PC-3 (cell line): ENCODE data around the gene STK16. TPM values are rescaled to one million over a fixed set of nuclear protein-coding genes. Genes with fewer than 3 reads are reported as not detected.
A peak's percentile ranks its signal among the peaks of the same experiment; 100 is the strongest.

Experiments
- ATAC-seq: fragments of 200-7000 bp; cut with Tn5 transposase; 2 replicates; pipeline ENCODE4 v1.9.1; 2020; ENCODE audit warnings: mild to moderate bottlenecking, moderate library complexity
- BruUV-seq: library from RNA; stranded (reverse); fragments of 400-500 nt; replicated peaks from 2 replicates; lab custom pipeline; 2021; lab: Mats Ljungman, UMichigan
- CTCF ChIA-PET: fragments of 300-600 bp; sonication (Branson Sonifier 250); formaldehyde crosslinking; loops from one replicate; lab custom pipeline; 2022; ENCODE audit warnings: antibody characterized with exemption; lab: Charles Lee
- POLR2A ChIA-PET: fragments of 300-600 bp; sonication (Branson Sonifier 250); formaldehyde crosslinking; loops from one replicate; lab custom pipeline; 2022; ENCODE audit warnings: antibody characterized with exemption; ENCODE audit not compliant: unreplicated experiment; lab: Charles Lee
- DNase-seq: peaks from one replicate; pipeline ENCODE4 v3.0.0-alpha.2; 2015
- H2AFZ ChIP-seq: fragments of 300-600 bp; sonication (generic); 2 replicates; pipeline ENCODE4 v1.6.0; 2016; ENCODE audit warnings: antibody characterized with exemption, low read length
- H3F3A ChIP-seq: fragments of 300-600 bp; sonication (generic); one replicate; pipeline ENCODE4 v1.6.0; 2017; ENCODE audit warnings: antibody characterized with exemption, low read length, control low read depth, mild to moderate bottlenecking; ENCODE audit not compliant: unreplicated experiment
- H3K27ac ChIP-seq: fragments of 300-600 bp; sonication (generic); 2 replicates; pipeline ENCODE4 v1.5.1; 2016; ENCODE audit warnings: mild to moderate bottlenecking, low read length
- H3K27me3 ChIP-seq: fragments of 300-600 bp; sonication (generic); 2 replicates; pipeline ENCODE4 v1.6.1; 2016; ENCODE audit warnings: low read length, mixed read lengths
- H3K36me3 ChIP-seq: fragments of 300-600 bp; sonication (generic); 2 replicates; pipeline ENCODE4 v1.6.1; 2016; ENCODE audit warnings: low read depth, mixed run types, low read length, mixed read lengths
- H3K4me1 ChIP-seq: fragments of 300-600 bp; sonication (generic); 2 replicates; pipeline ENCODE4 v1.5.1; 2016; ENCODE audit warnings: low read length; ENCODE audit not compliant: insufficient read depth
- H3K4me2 ChIP-seq: fragments of 300-600 bp; sonication (generic); 2 replicates; pipeline ENCODE4 v1.6.0; 2016; ENCODE audit warnings: low read length
- H3K4me3 ChIP-seq: fragments of 300-600 bp; sonication (generic); 2 replicates; pipeline ENCODE4 v1.5.1; 2016; ENCODE audit warnings: mild to moderate bottlenecking, low read length, mixed read lengths
- H3K79me2 ChIP-seq: fragments of 300-600 bp; sonication (generic); 2 replicates; pipeline ENCODE4 v1.6.1; 2017; ENCODE audit warnings: low read length, mixed read lengths
- H3K9ac ChIP-seq: fragments of 300-600 bp; sonication (generic); 2 replicates; pipeline ENCODE4 v1.6.0; 2016; ENCODE audit warnings: mild to moderate bottlenecking, low read length
- H3K9me2 ChIP-seq: fragments of 300-600 bp; sonication (generic); replicated peaks from 2 replicates; pipeline ENCODE4 v1.6.1; 2016; ENCODE audit warnings: mixed run types, low read length, mixed read lengths
- H3K9me3 ChIP-seq: fragments of 300-600 bp; sonication (generic); 2 replicates; pipeline ENCODE4 v1.6.1; 2016; ENCODE audit warnings: low read length, mixed read lengths
- H4K20me1 ChIP-seq: fragments of 300-600 bp; sonication (generic); 2 replicates; pipeline ENCODE4 v1.6.1; 2016; ENCODE audit warnings: low read length, mixed read lengths
- CTCF ChIP-seq: fragments of 300-600 bp; sonication (generic); conservative IDR thresholded peaks from 2 replicates; pipeline ENCODE4 v1.5.1; 2017; ENCODE audit warnings: antibody characterized with exemption, low read depth, mild to moderate bottlenecking, low read length
- EZH2 ChIP-seq: fragments of 300-600 bp; sonication (generic); IDR thresholded peaks from one replicate; pipeline ENCODE4 v1.6.1; 2017; ENCODE audit warnings: antibody characterized with exemption, mild to moderate bottlenecking, low read length; ENCODE audit not compliant: unreplicated experiment
- EZH2phosphoT487 ChIP-seq: fragments of 300-600 bp; sonication (generic); IDR thresholded peaks from 2 replicates; pipeline ENCODE4 v1.6.1; 2018; ENCODE audit warnings: mild to moderate bottlenecking, antibody characterized with exemption, low read length, borderline replicate concordance
- intact Hi-C: fragments of 100-400 bp; cut with micrococcal nuclease; formaldehyde crosslinking; loops from 2 replicates; pipeline ENCODE4 v1.9.0; 2023
- total RNA-seq: library from RNA; depleted of rRNA; stranded (reverse); fragments of >200 nt; gene quantifications from 2 replicates; pipeline ENCODE4 v1.2.3, GENCODE V29; 2014

Gene STK16
- total RNA-seq, 1 experiment from 2014 or later, result 16.3 TPM

- DNase-seq (no peak), ATAC-seq (no peak)
- Histone ChIP-seq H3K36me3 (peaks cover 42% of the 10 kb centered on the region), H2AFZ (no peak overlapping the region), H3K4me2 (no peak overlapping the region), H3K9ac (no peak overlapping the region), H3K9me3 (no peaks in the 10 kb centered on the region), H3K27ac (no peak overlapping the region), H3K9me2 (no peaks in the 10 kb centered on the region), H3K27me3 (no peaks in the 10 kb centered on the region), H3K4me3 (no peak overlapping the region), H3F3A (peaks cover 4% of the 10 kb centered on the region), H3K79me2 (peaks cover 30% of the 10 kb centered on the region), H3K4me1 (peaks cover 5% of the 10 kb centered on the region; the same call in 1 of the 2 replicates), H4K20me1 (no peaks in the 10 kb centered on the region)
- ChIA-PET POLR2A (interaction anchor here (0.6 kb wide), 1 partner anchor 192 kb away, joined by 3 read pairs; no protein-coding TSS in a partner anchor), CTCF (no interaction called here)
- TF ChIP-seq EZH2phosphoT487, result no peak
- no peak for TF ChIP-seq EZH2
- TF ChIP-seq CTCF, result no peak
- intact Hi-C loops, result no loop called here
- no TSS peak for BruUV-seq
These were observed 10.9 kb upstream of the STK16 start for GRCh38 chr2:219234331-219234730.

GRCh38 chr2:219243291-219243761, 2.0 kb upstream of the STK16 start:
- peaks cover 7% of the 10 kb centered on the region; the same call in 1 of the 2 replicates for H3K36me3 ChIP-seq
- H3K79me2 ChIP-seq, result peaks cover 29% of the 10 kb centered on the region
- no peaks in the 10 kb centered on the region for H3F3A ChIP-seq
- no peaks in the 10 kb centered on the region for H4K20me1 ChIP-seq
- no peak overlapping the region for H3K9ac ChIP-seq
- H2AFZ ChIP-seq, result no peak overlapping the region
- no TSS peak for BruUV-seq
- DNase-seq, result no peak
- H3K9me2 ChIP-seq, result no peaks in the 10 kb centered on the region
- H3K27ac ChIP-seq, result no peak overlapping the region
- ChIA-PET POLR2A (no interaction called here), CTCF (no interaction called here)
- H3K4me2 ChIP-seq, result no peak overlapping the region
- intact Hi-C loops, result no loop called here
- no peak for ATAC-seq
- no peaks in the 10 kb centered on the region for H3K27me3 ChIP-seq
- TF ChIP-seq EZH2phosphoT487 (no peak), CTCF (no peak), EZH2 (no peak)
- H3K9me3 ChIP-seq, result no peaks in the 10 kb centered on the region
- peaks cover 25% of the 10 kb centered on the region for H3K4me1 ChIP-seq
- no peak overlapping the region for H3K4me3 ChIP-seq

GRCh38 chr2:219244789-219245147, 511 bp upstream of the STK16 start:
- Histone ChIP-seq H3K4me3 (peak overlapping the region; percentile 88), H3K79me2 (peaks cover 29% of the 10 kb centered on the region), H3K9me2 (no peaks in the 10 kb centered on the region), H3K4me1 (peaks cover 39% of the 10 kb centered on the region), H3K4me2 (peak overlapping the region; percentile 92), H2AFZ (peak overlapping the region; percentile 83), H4K20me1 (no peaks in the 10 kb centered on the region), H3K36me3 (peaks cover 8% of the 10 kb centered on the region; the same call in 1 of the 2 replicates), H3F3A (peaks cover 5% of the 10 kb centered on the region), H3K27me3 (no peaks in the 10 kb centered on the region), H3K27ac (no peak overlapping the region), H3K9ac (peak overlapping the region; percentile 93), H3K9me3 (no peaks in the 10 kb centered on the region)
- BruUV-seq, result TSS peak; percentile 80
- ATAC-seq (no peak), DNase-seq (no peak)
- intact Hi-C loops, result no loop called here
- POLR2A ChIA-PET, result interaction anchor here (0.5 to 1.4 kb wide), 5 partner anchors 27 to 127 kb away, joined by 3 to 5 read pairs (median 4); no protein-coding TSS in a partner anchor
- no peak for TF ChIP-seq CTCF
- TF ChIP-seq EZH2phosphoT487, result no peak
- TF ChIP-seq EZH2, result no peak
- CTCF ChIA-PET, result interaction anchor here (0.9 to 1.9 kb wide), 2 partner anchors 30 to 50 kb away, joined by 3 to 6 read pairs; no protein-coding TSS in a partner anchor
